H1 (cell line): ENCODE measurements around the gene PAOX. TPM values are rescaled to one million over a fixed set of nuclear protein-coding genes. Genes with fewer than 3 reads are reported as not detected.

Experiments used
- CTCF ChIA-PET: fragments of 300-600 bp; sonication (Branson Sonifier 250); formaldehyde crosslinking; loops from one replicate; lab custom pipeline; 2021; ENCODE audit not compliant: partially characterized antibody; lab: Charles Lee
- POLR2A ChIA-PET: fragments of 300-600 bp; sonication (Branson Sonifier 250); formaldehyde crosslinking; loops from one replicate; lab custom pipeline; 2021; ENCODE audit warnings: inconsistent platforms; ENCODE audit not compliant: partially characterized antibody; lab: Charles Lee
- DNase-seq, 2 experiments: peaks; one replicate each; pipeline versions ENCODE4 v3.0.0 to v3.0.0-alpha.2; 2010 to 2022; ENCODE audit warnings: low spot score in 2 of 2, low read depth in 1 of 2, mixed read lengths in 1 of 2
- FAIRE-seq: peaks from 2 replicates; lab custom pipeline; 2011; peaks lifted over from hg19 to GRCh38; lab: Jason Lieb, UNC
- H2AFZ ChIP-seq: 2 replicates; pipeline ENCODE4 v1.8.1; 2012; ENCODE audit warnings: low read length, inconsistent platforms
- H2AK5ac ChIP-seq: 2 replicates; pipeline ENCODE4 v1.6.1; 2013; ENCODE audit warnings: low read depth, low read length
- H2BK120ac ChIP-seq: replicated peaks from 2 replicates; pipeline ENCODE3; 2013; ENCODE audit warnings: low read depth, low read length, inconsistent platforms
- H2BK12ac ChIP-seq: 2 replicates; pipeline ENCODE4 v1.6.1; 2013; ENCODE audit warnings: low read depth, low read length
- H2BK15ac ChIP-seq: 2 replicates; pipeline ENCODE4 v1.6.1; 2013; ENCODE audit warnings: low read length
- H2BK20ac ChIP-seq: 2 replicates; pipeline ENCODE4 v1.6.1; 2013; ENCODE audit warnings: low read length
- H2BK5ac ChIP-seq: 2 replicates; pipeline ENCODE4 v1.6.1; 2013; ENCODE audit warnings: low read depth, low read length
- H3K14ac ChIP-seq: 2 replicates; pipeline ENCODE4 v1.6.1; 2013; ENCODE audit warnings: inconsistent platforms; ENCODE audit not compliant: insufficient read length
- H3K18ac ChIP-seq: 2 replicates; pipeline ENCODE4 v1.6.1; 2013; ENCODE audit warnings: low read length; ENCODE audit errors: extremely low read depth
- H3K23ac ChIP-seq: 2 replicates; pipeline ENCODE4 v1.6.1; 2013; ENCODE audit warnings: inconsistent platforms; ENCODE audit not compliant: insufficient read length
- H3K23me2 ChIP-seq: 2 replicates; pipeline ENCODE4 v1.6.1; 2013; ENCODE audit warnings: low read depth, low read length
- H3K27ac ChIP-seq: 2 replicates; pipeline ENCODE4 v1.6.1; 2011; ENCODE audit warnings: low read depth, low read length, inconsistent platforms
- H3K27me3 ChIP-seq, 4 experiments: replicated peaks in 1 of 4; 1 replicate in 1 of 4; 2 replicates in 3 of 4; pipeline versions ENCODE4 v1.6.1 to v1.8.1; 2011 to 2013; ENCODE audit warnings: low read length in 3 of 4, mild to moderate bottlenecking in 3 of 4, inconsistent platforms in 2 of 4, mixed read lengths in 2 of 4, moderate library complexity in 1 of 4; ENCODE audit not compliant: control insufficient read depth in 3 of 4, insufficient read depth in 3 of 4; ENCODE audit errors: extremely low read depth in 1 of 4
- H3K36me3 ChIP-seq, 4 experiments: 2 replicates each; pipeline versions ENCODE4 v1.6.1 to v1.8.1; 2011 to 2013; ENCODE audit warnings: mild to moderate bottlenecking in 4 of 4, low read length in 3 of 4, moderate library complexity in 2 of 4, control low read depth in 1 of 4, inconsistent platforms in 1 of 4; ENCODE audit not compliant: insufficient read depth in 4 of 4, control insufficient read depth in 2 of 4
- H3K4ac ChIP-seq: replicated peaks from 2 replicates; pipeline ENCODE3; 2013; ENCODE audit warnings: low read length, low read depth, mixed read lengths, inconsistent platforms; ENCODE audit not compliant: insufficient read length
- H3K4me1 ChIP-seq, 4 experiments: replicated peaks in 1 of 4; 1 replicate in 1 of 4; 2 replicates in 3 of 4; pipeline versions ENCODE4 v1.6.1 to v1.8.1; 2011 to 2013; ENCODE audit warnings: low read length in 3 of 4, inconsistent platforms in 2 of 4, mixed read lengths in 1 of 4; ENCODE audit not compliant: insufficient read depth in 4 of 4, control insufficient read depth in 3 of 4
- H3K4me2 ChIP-seq, 2 experiments: 2 replicates each; pipeline versions ENCODE4 v1.6.1 to v1.8.1; 2011 to 2013; ENCODE audit warnings: low read depth in 2 of 2, low read length in 2 of 2, control low read depth in 1 of 2, inconsistent platforms in 1 of 2, mild to moderate bottlenecking in 1 of 2; ENCODE audit not compliant: insufficient read depth in 1 of 2
- H3K4me3 ChIP-seq, 4 experiments: fragments of 200-600, 300-600 bp in 1 of 4; sonication (generic), shearing (Covaris generic), sonication (Bioruptor Twin) in 1 of 4; 2 replicates each; pipeline versions ENCODE4 v1.5.1 to v1.8.1; 2011 to 2016; ENCODE audit warnings: low read length in 4 of 4, low read depth in 3 of 4, control low read depth in 2 of 4, inconsistent platforms in 2 of 4, mild to moderate bottlenecking in 2 of 4, mixed read lengths in 1 of 4, moderate library complexity in 1 of 4; ENCODE audit not compliant: insufficient read depth in 2 of 4; ENCODE audit errors: extremely low read depth in 1 of 4
- H3K56ac ChIP-seq: replicated peaks from 2 replicates; pipeline ENCODE3; 2013; ENCODE audit warnings: low read depth, mild to moderate bottlenecking, mixed read lengths, low read length, inconsistent platforms; ENCODE audit not compliant: insufficient read length
- H3K79me1 ChIP-seq: 2 replicates; pipeline ENCODE4 v1.6.1; 2013; ENCODE audit warnings: low read depth, low read length, control low read depth
- H3K79me2 ChIP-seq, 2 experiments: 2 replicates each; pipeline versions ENCODE4 v1.6.1 to v1.8.1; 2012 to 2013; ENCODE audit warnings: low read length in 2 of 2, mild to moderate bottlenecking in 2 of 2, inconsistent platforms in 1 of 2; ENCODE audit not compliant: insufficient read depth in 2 of 2, control insufficient read depth in 1 of 2
- H3K9ac ChIP-seq, 4 experiments: replicated peaks in 1 of 4; 1 replicate in 1 of 4; 2 replicates in 3 of 4; pipeline versions ENCODE4 v1.6.1 to v1.8.1; 2011 to 2013; ENCODE audit warnings: low read depth in 3 of 4, low read length in 3 of 4, control low read depth in 2 of 4, mild to moderate bottlenecking in 2 of 4, moderate library complexity in 2 of 4, inconsistent platforms in 1 of 4; ENCODE audit errors: extremely low read depth in 1 of 4
- H3K9me3 ChIP-seq, 2 experiments: 2 replicates each; pipeline versions ENCODE4 v1.6.1 to v1.8.1; 2012 to 2013; ENCODE audit warnings: mild to moderate bottlenecking in 2 of 2, moderate library complexity in 2 of 2, control low read depth in 1 of 2, inconsistent platforms in 1 of 2, low read depth in 1 of 2, low read length in 1 of 2, mixed read lengths in 1 of 2; ENCODE audit not compliant: insufficient read depth in 2 of 2
- H4K20me1 ChIP-seq, 2 experiments: replicated peaks in 1 of 2; 2 replicates each; pipeline versions ENCODE3 to v1.8.1; 2011 to 2013; ENCODE audit warnings: inconsistent platforms in 2 of 2, low read length in 2 of 2, mild to moderate bottlenecking in 1 of 2; ENCODE audit not compliant: insufficient read depth in 2 of 2, control insufficient read depth in 1 of 2
- H4K5ac ChIP-seq: 2 replicates; pipeline ENCODE4 v1.6.1; 2013; ENCODE audit warnings: low read length, low read depth, mixed read lengths, inconsistent platforms; ENCODE audit not compliant: insufficient read length
- H4K8ac ChIP-seq: 2 replicates; pipeline ENCODE4 v1.8.0; 2013; ENCODE audit warnings: mild to moderate bottlenecking, moderate library complexity, low read length, inconsistent platforms; ENCODE audit not compliant: insufficient read depth; ENCODE audit errors: extremely low read depth
- H4K91ac ChIP-seq: replicated peaks from 2 replicates; pipeline ENCODE3; 2013; ENCODE audit warnings: low read length, mixed read lengths, inconsistent platforms; ENCODE audit not compliant: insufficient read length
- ATF3 ChIP-seq: IDR thresholded peaks from 2 replicates; pipeline ENCODE4 v1.6.1; 2011; ENCODE audit warnings: low read depth, mild to moderate bottlenecking, low read length; ENCODE audit not compliant: insufficient read depth
- WGBS, 2 experiments: shearing (Covaris generic) in 1 of 2; methylation state at CpG; one replicate each; pipeline versions ENCODE4 v1.1.6 to v1.1.7; 2013 to 2015; ENCODE audit warnings: low lambda C conversion rate in 2 of 2, mixed read lengths in 2 of 2, inconsistent platforms in 1 of 2, low coverage in 1 of 2, missing lambda C conversion rate in 1 of 2; ENCODE audit not compliant: insufficient replicate concordance in 2 of 2, insufficient coverage in 1 of 2, insufficient read length in 1 of 2; ENCODE audit errors: extremely low coverage in 1 of 2, missing lambda C conversion rate in 1 of 2; 5-methylcytosine and 5-hydroxymethylcytosine counted together
- polyA plus RNA-seq, 7 experiments: library from polyadenylated mRNA; depleted of rRNA in 3 of 7; stranded (reverse) in 5 of 7; unstranded in 2 of 7; fragments of >200 nt in 5 of 7; fragments of 200-250 nt in 2 of 7; gene quantifications; 1 replicate in 5 of 7; 2 replicates in 1 of 7; 4 replicates in 1 of 7; pipeline versions ENCODE4 v1.2.1 to v1.2.3, GENCODE V29; 2011 to 2013; ENCODE audit warnings: missing spikeins in 2 of 7, mixed read lengths in 2 of 7
- total RNA-seq: library from RNA; stranded (reverse); fragmentation: NEBNext Ultra II Directional; extraction: Animal tissue kit (Norgen Biotek cat#: 25700); gene quantifications from 2 replicates; pipeline ENCODE4 v1.2.1, GENCODE V29; 2021

PAOX gene
- total and polyA plus RNA-seq, 2 of the 8 experiments (the other 6 are each of a cell fraction or from before 2014, with no cell fraction given): 3.7 to 4.3 TPM

GRCh38 chr10:133347710-133348517 lies 31.1 kb upstream of the PAOX start:
- Histone ChIP-seq H3K23me2 (peaks cover 4% of the 10 kb centered on the region; the same call in 1 of the 2 replicates), H3K79me1 (no peaks in the 10 kb centered on the region), H3K56ac (no peak overlapping the region), H3K18ac (no peak overlapping the region), H2BK15ac (no peak overlapping the region), H3K27me3 (no peaks in the 10 kb centered on the region; a peak in 3 of 7 replicates)
- 77% methylated on average over 10 of the region's 16 CpGs; no CpG with 5 or more reads in 1 of the 2 experiments for WGBS, 2 experiments
- DNase-seq: no peak
- no peak for TF ChIP-seq ATF3
- TF ChIP-seq, all 59 proteins: peak for 0
- Histone ChIP-seq H2BK12ac (no peak overlapping the region), H2BK20ac (no peak overlapping the region), H2BK5ac (no peak overlapping the region), H3K36me3 (no peaks in the 10 kb centered on the region), H4K5ac (no peak overlapping the region), H3K79me2 (no peaks in the 10 kb centered on the region), H2AK5ac (no peak overlapping the region), H4K20me1 (peaks cover 4 to 10% of the 10 kb centered on the region in 2 experiments), H4K8ac (no peak overlapping the region), H2BK120ac (no peak overlapping the region), H3K14ac (no peak overlapping the region), H3K4me2 (no peak overlapping the region), H3K23ac (no peak overlapping the region), H2AFZ (no peak overlapping the region), H3K9me3 (no peaks in the 10 kb centered on the region), H3K4me1 (peaks cover 0 to 26% (median 2%) of the 10 kb centered on the region in 4 experiments; a peak in 4 of 7 replicates), H3K4ac (no peak overlapping the region), H3K27ac (no peak overlapping the region), H3K9ac (no peak overlapping the region), H3K4me3 (no peak overlapping the region), H4K91ac (no peak overlapping the region)
- ChIA-PET POLR2A (interaction anchor here (0.8 to 4.8 kb wide), 8 partner anchors 9 to 71 kb away, joined by 3 to 38 read pairs (median 8); partner anchors contain the start of genes CALY, ECHS1, FUOM and PAOX), CTCF (interaction anchor here (1.8 to 4.9 kb wide), 3 partner anchors 12 to 19 kb away, joined by 5 to 27 read pairs (median 5); partner anchors contain the start of gene CALY)
- FAIRE-seq: no peak
